Natural killer cell (primary cell): ENCODE measurements around the gene DCDC2. TPM values are rescaled to one million over a fixed set of nuclear protein-coding genes. Genes with fewer than 3 reads are reported as not detected.

ENCODE experiments used
- ATAC-seq, 3 donors: fragments of 150-1000 bp in 2 of 3; fragments of 200-7000 bp in 1 of 3; cut with Tn5 transposase; 1 replicate in 1 of 3; 2 replicates in 2 of 3; pipeline ENCODE4 v1.10.0; 2021; ENCODE audit warnings: mild to moderate bottlenecking in 2 of 3, moderate library complexity in 2 of 3
- DNase-seq, 2 donors: peaks; one replicate each; pipeline versions ENCODE4 v3.0.0 to v3.0.0-alpha.2; 2013 to 2021; ENCODE audit warnings: mixed read lengths in 1 of 2
- H3K27ac ChIP-seq: one replicate; pipeline ENCODE4 v1.5.1; 2013; ENCODE audit warnings: mild to moderate bottlenecking, low read length
- H3K27me3 ChIP-seq: one replicate; pipeline ENCODE4 v1.6.1; 2013; ENCODE audit warnings: low read length; ENCODE audit not compliant: control insufficient read depth, insufficient read depth
- H3K36me3 ChIP-seq: one replicate; pipeline ENCODE4 v1.6.1; 2013; ENCODE audit warnings: low read length; ENCODE audit not compliant: control insufficient read depth, insufficient read depth
- H3K4me1 ChIP-seq: one replicate; pipeline ENCODE4 v1.6.1; 2013; ENCODE audit warnings: low read length; ENCODE audit not compliant: control insufficient read depth, insufficient read depth
- H3K4me3 ChIP-seq: one replicate; pipeline ENCODE4 v1.5.1; 2013; ENCODE audit warnings: low read length
- H3K9me3 ChIP-seq: one replicate; pipeline ENCODE4 v1.6.1; 2013; ENCODE audit warnings: low read length; ENCODE audit not compliant: control insufficient read depth, insufficient read depth
- H3K27ac Mint-ChIP-seq, 2 donors: one replicate each; pipeline ENCODE4 v1.8.0; 2022; ENCODE audit warnings: mild to moderate bottlenecking in 2 of 2, mixed read lengths in 2 of 2, moderate library complexity in 1 of 2
- H3K27me3 Mint-ChIP-seq, 2 donors: one replicate each; pipeline ENCODE4 v1.8.0; 2022; ENCODE audit warnings: low read depth in 2 of 2, mixed read lengths in 2 of 2
- H3K36me3 Mint-ChIP-seq: one replicate; pipeline ENCODE4 v1.8.0; 2022; ENCODE audit warnings: mixed read lengths
- H3K4me1 Mint-ChIP-seq, 2 donors: one replicate each; pipeline ENCODE4 v1.8.0; 2022; ENCODE audit warnings: mixed read lengths in 2 of 2
- H3K4me3 Mint-ChIP-seq: one replicate; pipeline ENCODE4 v1.8.0; 2022; ENCODE audit warnings: mild to moderate bottlenecking, moderate library complexity, mixed read lengths
- H3K9me3 Mint-ChIP-seq, 2 donors: one replicate each; pipeline ENCODE4 v1.8.0; 2022; ENCODE audit warnings: mixed read lengths in 2 of 2
- CTCF ChIP-seq: fragments of 200-600 bp; IDR thresholded peaks from one replicate; pipeline ENCODE4 v1.8.0; 2022; ENCODE audit warnings: antibody characterized with exemption
- WGBS: methylation state at CpG from one replicate; pipeline ENCODE4 v1.1.7; 2013; ENCODE audit warnings: missing lambda C conversion rate; ENCODE audit not compliant: insufficient coverage; 5-methylcytosine and 5-hydroxymethylcytosine counted together
- intact Hi-C: fragments of 100-400 bp; cut with micrococcal nuclease; formaldehyde crosslinking; loops from one replicate; pipeline ENCODE4 v1.14.2; 2022
- total RNA-seq, 4 donors: library from RNA; stranded (reverse); fragments of 120-200 nt in 1 of 4; gene quantifications; one replicate each; pipeline versions ENCODE4 v1.2.3 to v1.2.4, GENCODE V29; 2013 to 2022

The DCDC2 gene
- total RNA-seq, 3 donors from 2014 or later (not counting 1 experiment from before 2014, with no cell fraction given) = not detected

- H3K27me3 ChIP-seq = no peaks in the 10 kb centered on the region
- no peak overlapping the region for H3K4me3 Mint-ChIP-seq
- H3K4me3 ChIP-seq = no peak overlapping the region
- WGBS = no CpG with 5 or more reads among the region's 1 CpG
- no peaks in the 10 kb centered on the region for H3K4me1 ChIP-seq
- ATAC-seq (no peak), DNase-seq (no peak)
- H3K9me3 ChIP-seq = no peaks in the 10 kb centered on the region
- H3K36me3 ChIP-seq = no peaks in the 10 kb centered on the region
- TF ChIP-seq CTCF = no peak
- H3K4me1 Mint-ChIP-seq = no peaks in the 10 kb centered on the region
- H3K27me3 Mint-ChIP-seq = no peaks in the 10 kb centered on the region
- no peak overlapping the region for H3K27ac ChIP-seq
- no peaks in the 10 kb centered on the region for H3K36me3 Mint-ChIP-seq
- no peak overlapping the region for H3K27ac Mint-ChIP-seq
- peaks cover 6 to 7% of the 10 kb centered on the region in 2 donors for H3K9me3 Mint-ChIP-seq
- intact Hi-C loops = no loop called here
Observed at GRCh38 chr6:24152014-24152413, 205.8 kb downstream of the DCDC2 start.

GRCh38 chr6:24149836-24150235 lies 208.0 kb downstream of the DCDC2 start:
- Mint-ChIP-seq H3K9me3 (peaks cover 6 to 7% of the 10 kb centered on the region in 2 donors), H3K4me3 (no peak overlapping the region), H3K36me3 (no peaks in the 10 kb centered on the region), H3K4me1 (no peaks in the 10 kb centered on the region), H3K27me3 (no peaks in the 10 kb centered on the region), H3K27ac (no peak overlapping the region)
- Histone ChIP-seq H3K4me3 (no peak overlapping the region), H3K36me3 (no peaks in the 10 kb centered on the region), H3K27me3 (no peaks in the 10 kb centered on the region), H3K27ac (no peak overlapping the region), H3K4me1 (no peaks in the 10 kb centered on the region), H3K9me3 (no peaks in the 10 kb centered on the region)
- no peak for TF ChIP-seq CTCF
- 86% methylated on average over 2 of the region's 3 CpGs for WGBS
- no peak for ATAC-seq
- no peak for DNase-seq
- intact Hi-C loops = no loop called here

- TF ChIP-seq CTCF = no peak
- Histone ChIP-seq H3K4me3 (no peak overlapping the region), H3K9me3 (no peaks in the 10 kb centered on the region), H3K36me3 (no peaks in the 10 kb centered on the region), H3K27ac (no peak overlapping the region), H3K4me1 (no peaks in the 10 kb centered on the region), H3K27me3 (no peaks in the 10 kb centered on the region)
- H3K27me3 Mint-ChIP-seq = no peaks in the 10 kb centered on the region
- intact Hi-C loops = no loop called here
- H3K9me3 Mint-ChIP-seq = peaks cover 6 to 7% of the 10 kb centered on the region in 2 donors
- no peaks in the 10 kb centered on the region for H3K36me3 Mint-ChIP-seq
- DNase-seq (no peak), ATAC-seq (no peak)
- H3K27ac Mint-ChIP-seq = no peak overlapping the region
- no peak overlapping the region for H3K4me3 Mint-ChIP-seq
- H3K4me1 Mint-ChIP-seq = no peaks in the 10 kb centered on the region
Observed at GRCh38 chr6:24149296-24149695, 208.6 kb downstream of the DCDC2 start.

GRCh38 chr6:24148684-24149083 lies 209.2 kb downstream of the DCDC2 start:
- H3K36me3 Mint-ChIP-seq = no peaks in the 10 kb centered on the region
- ATAC-seq (no peak), DNase-seq (no peak)
- no peaks in the 10 kb centered on the region for H3K9me3 ChIP-seq
- no peaks in the 10 kb centered on the region for H3K27me3 ChIP-seq
- TF ChIP-seq CTCF = no peak
- peaks cover 6 to 7% of the 10 kb centered on the region in 2 donors for H3K9me3 Mint-ChIP-seq
- no peaks in the 10 kb centered on the region for H3K4me1 ChIP-seq
- no peaks in the 10 kb centered on the region for H3K4me1 Mint-ChIP-seq
- H3K4me3 ChIP-seq = no peak overlapping the region
- H3K27ac ChIP-seq = no peak overlapping the region
- intact Hi-C loops = no loop called here
- no peaks in the 10 kb centered on the region for H3K27me3 Mint-ChIP-seq
- no peak overlapping the region for H3K27ac Mint-ChIP-seq
- no peaks in the 10 kb centered on the region for H3K36me3 ChIP-seq
- H3K4me3 Mint-ChIP-seq = no peak overlapping the region
